ENCODE measurements around the gene NBEA.

- TF ChIP-seq CTCF (IDR thresholded peaks at IDR 0.05) (peak; percentile 39 to 70 (median 58)), POLR2A (IDR thresholded peaks at IDR 0.05) (no peak), POLR2AphosphoS5 (IDR thresholded peaks at IDR 0.05) (no peak)
Measured at GRCh38 chr13:35630551-35631275, 688.6 kb downstream of the NBEA start.

All from sigmoid colon (tissue), 4 donors.